GM18499 (cell line): ENCODE results near the gene PIGQ.
A peak's percentile ranks its signal among the peaks of the same experiment; 100 is the strongest.

Experiments
- ATAC-seq: cut with Tn5 transposase; IDR thresholded peaks from one replicate; pipeline ENCODE4 v1.9.1; 2021; ENCODE audit warnings: moderate number of reproducible peaks; ENCODE audit not compliant: insufficient read depth, unreplicated experiment

The PIGQ gene

DNA sequence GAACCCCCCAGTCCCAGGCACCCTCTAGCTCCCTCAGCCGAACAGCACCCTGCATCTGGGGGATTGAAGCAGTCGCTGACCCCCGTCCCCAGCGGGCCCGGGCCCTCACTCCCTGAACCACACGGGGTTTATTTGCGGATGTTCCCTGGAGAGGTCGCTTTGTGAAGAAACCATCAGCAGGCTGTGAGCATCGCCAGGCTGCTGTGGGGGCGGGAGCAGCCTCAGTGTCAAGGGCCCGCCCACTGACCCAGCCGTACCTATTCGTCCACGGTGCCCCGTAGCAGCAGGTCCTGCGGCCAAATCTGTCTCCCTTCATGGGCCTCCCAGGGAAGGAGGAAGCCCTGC lies 13.7 kb downstream of the PIGQ start:
- ATAC-seq = no peak

DNA sequence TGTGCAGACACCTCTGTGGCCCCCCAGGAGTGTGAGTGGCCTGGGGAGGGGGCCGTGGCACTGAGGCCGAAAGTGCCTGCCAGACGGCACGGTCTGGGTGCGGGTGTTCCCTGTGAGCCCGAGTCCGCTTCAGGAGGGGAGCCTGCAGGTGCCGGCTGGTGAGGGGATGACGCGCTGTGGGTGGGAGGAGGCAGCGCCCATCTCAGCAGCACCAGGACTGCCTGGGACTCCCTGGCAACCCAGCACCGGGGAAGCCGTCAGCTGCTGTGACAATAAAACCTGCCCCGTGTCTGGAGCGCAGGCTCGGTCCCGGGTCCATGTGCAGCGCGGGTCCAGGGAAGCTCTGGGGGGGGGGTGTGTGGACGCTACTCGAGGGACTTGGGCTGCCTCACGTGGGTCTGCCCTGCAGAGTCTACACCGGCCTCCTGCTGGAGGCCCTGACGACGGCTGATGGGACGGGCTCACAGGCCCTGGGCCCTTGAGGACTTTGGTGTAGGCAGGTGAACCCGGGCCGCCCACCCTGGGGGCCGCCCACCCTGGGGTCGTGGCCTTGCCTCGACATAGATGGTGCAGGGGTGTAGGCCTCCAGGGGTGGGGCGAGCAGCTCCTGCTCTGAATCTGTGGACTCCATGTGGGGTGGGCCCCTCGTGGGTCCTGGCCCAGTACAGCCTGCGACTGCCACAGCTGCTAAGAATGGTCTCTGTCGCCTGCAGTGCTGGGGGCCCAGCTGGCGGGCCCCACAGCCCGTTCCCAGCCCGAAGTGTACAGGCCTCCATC lies 14.2 kb downstream of the PIGQ start:
- no peak for ATAC-seq

GRCh38 chr16:585351-585750 lies 15.6 kb downstream of the PIGQ start:
- no peak for ATAC-seq

- no peak for ATAC-seq
These were observed 16.4 kb downstream of the PIGQ start for GRCh38 chr16:586047-586644.

GRCh38 chr16:586645-587590 lies 17.1 kb downstream of the PIGQ start:
- ATAC-seq = no peak

DNA sequence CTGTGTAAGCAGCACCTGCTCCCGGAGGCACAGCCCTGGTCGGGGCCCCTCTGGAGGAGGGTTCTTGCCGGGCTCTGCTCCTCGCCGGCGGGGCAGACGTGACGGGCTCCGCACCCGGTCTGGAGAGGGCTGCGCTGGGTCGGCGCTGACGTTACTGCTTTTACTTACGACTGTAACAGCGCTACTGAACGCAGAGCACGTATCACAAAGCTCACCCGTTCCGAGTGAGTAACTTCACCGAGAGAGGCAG lies 18.8 kb downstream of the PIGQ start:
- ATAC-seq = no peak

DNA sequence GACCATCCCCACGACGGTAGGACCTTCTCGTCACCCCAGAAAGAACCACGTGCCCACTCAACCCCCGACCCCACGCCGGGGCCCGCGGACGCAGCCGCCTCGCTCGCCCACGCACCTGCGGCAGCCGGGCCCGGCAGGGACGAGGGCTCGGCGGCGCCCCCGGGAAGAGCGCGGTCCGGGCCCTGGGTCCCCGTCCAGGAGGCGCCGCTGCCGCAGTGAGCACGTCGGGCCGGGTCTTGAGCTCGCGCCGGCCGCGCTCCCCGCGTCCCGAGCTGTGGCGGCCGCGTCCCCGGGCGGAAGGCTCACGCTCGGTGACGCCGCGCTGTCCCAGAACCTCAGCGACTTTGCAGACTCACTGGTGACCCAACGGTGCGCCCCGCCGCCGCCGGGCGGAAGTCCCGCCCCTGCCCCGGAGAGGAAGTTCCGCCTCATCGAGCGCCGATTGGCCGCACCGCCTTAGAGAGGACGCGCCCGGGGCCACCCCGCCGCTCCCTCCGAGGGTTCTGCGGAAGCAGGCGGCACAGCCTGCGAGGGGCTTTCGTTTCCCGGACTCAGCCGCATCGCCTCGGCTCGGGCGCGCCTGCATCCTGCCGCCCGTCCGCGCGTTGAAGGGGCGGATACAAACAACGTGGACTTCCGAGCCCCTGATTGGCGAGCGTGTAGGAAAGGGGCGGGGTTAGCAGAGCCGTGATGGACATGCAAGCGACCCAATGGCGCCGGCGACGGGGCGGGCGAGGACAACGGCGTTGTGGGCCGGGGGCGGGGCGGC lies 19.3 kb downstream of the PIGQ start:
- ATAC-seq = peak; percentile 55

GRCh38 chr16:589658-590187 lies 20.0 kb downstream of the PIGQ start, which contains the start of gene RAB40C:
Gene RAB40C, plus strand, starts transcription at chr16:590066. Its CDS starts 226 bp downstream, at chr16:590292.
- peak; percentile 56 for ATAC-seq

- no peak for ATAC-seq
These were observed 20.5 kb downstream of the PIGQ start for GRCh38 chr16:590188-590814.

DNA sequence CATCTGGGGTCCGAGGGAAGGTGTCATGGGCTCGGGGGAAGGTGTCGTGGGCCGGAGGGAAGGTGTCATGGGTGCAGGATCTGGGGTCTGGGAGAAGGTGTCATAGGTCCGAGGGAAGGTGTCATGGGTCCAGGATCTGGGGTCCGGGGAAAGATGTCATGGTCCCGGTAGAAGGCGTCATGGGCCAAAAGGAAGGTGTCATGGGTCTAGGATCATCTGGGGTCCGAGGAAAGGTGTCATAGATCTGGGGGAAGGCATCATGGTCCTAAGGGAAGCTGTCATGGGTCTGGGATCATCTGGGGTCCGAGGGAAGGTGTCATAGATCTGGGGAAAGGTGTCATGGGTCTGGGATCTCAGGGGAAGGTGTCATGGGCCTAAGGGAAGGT lies 21.0 kb downstream of the PIGQ start:
- no peak for ATAC-seq

DNA sequence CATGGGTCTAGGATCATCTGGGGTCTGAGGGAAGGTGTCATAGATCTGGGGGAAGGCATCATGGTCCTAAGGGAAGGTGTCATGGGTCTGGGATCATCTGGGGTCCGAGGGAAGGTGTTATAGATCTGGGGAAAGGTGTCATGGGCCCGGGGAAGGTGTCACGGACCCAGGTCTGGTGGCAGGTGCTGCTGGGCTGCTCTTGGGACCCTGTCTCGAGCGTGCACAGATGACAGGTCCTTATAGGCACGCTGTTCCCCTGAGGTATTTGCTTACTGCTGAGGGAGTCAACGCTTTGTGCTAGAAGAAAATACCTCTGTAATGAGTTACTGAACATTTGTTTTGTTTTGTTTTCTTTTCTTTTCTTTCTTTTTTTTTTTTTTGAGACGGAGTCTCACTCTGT lies 21.5 kb downstream of the PIGQ start:
- no peak for ATAC-seq

GRCh38 chr16:591892-592517 lies 22.2 kb downstream of the PIGQ start:
- ATAC-seq = no peak

- no peak for ATAC-seq
These were observed 22.9 kb downstream of the PIGQ start for GRCh38 chr16:592518-593306.

DNA sequence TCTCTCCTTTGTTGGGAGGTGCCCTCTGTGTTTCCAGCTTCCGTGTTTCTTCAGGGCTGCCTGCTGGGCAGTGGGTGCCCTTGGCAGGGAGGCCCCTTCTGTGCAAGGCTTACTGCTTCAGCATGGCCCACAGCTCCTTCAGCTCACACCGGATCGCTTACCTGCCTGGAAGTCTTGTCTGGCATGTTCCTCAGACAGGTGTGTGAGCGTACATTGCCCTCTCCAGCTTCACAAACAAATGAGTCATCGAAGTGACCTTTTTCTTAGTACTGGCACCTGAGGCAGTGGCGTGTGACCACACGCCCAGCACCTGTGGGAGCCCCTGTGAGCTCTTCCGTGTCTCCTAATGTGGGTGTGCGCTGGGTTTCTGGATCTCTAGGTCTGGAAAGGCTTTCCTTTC lies 23.6 kb downstream of the PIGQ start:
- ATAC-seq = no peak

DNA sequence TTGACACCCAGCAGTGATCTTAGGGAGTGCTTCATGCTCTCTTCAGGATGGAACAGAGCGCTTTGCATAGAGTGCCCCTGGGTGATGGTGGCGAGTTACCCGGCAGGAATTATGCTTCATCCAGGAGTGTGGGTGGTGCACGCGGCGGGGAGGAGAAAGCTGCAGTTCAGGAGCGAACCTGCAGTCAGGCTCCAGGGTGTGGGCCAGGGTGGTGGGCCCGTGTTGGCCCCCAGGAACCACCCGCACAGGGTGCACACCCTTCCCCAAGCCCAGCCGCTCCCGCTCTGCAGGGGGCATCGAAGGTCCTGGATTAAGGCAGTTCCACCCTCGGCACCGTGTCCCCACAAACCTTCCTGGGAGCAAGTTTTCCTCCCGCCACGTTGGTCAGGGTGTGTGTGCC lies 24.0 kb downstream of the PIGQ start:
- ATAC-seq = no peak

- no peak for ATAC-seq
These were observed 25.3 kb downstream of the PIGQ start for GRCh38 chr16:595094-595528.

- ATAC-seq = no peak
These were observed 26.4 kb downstream of the PIGQ start for GRCh38 chr16:595942-596735.

- ATAC-seq = no peak
These were observed 26.9 kb downstream of the PIGQ start for GRCh38 chr16:596736-597060.
